Lower leg skin (tissue), 4 donors: ENCODE data around the gene ASPSCR1. TPM values are rescaled to one million over a fixed set of nuclear protein-coding genes. Genes with fewer than 3 reads are reported as not detected.
"Not testable (repeated sequence)": the region's sequence is repeated elsewhere in the genome, so short reads cannot be mapped to it uniquely, and the experiment has no call there.

Experiments used
- DNase-seq, 2 donors: peaks; one replicate each; pipeline ENCODE4 v3.0.0-alpha.2; 2019; ENCODE audit warnings: low spot score in 2 of 2
- H3K4me3 ChIP-seq: fragments of 200-600 bp; sonication (generic); 2 replicates; pipeline ENCODE4 v1.5.1; 2017; ENCODE audit warnings: mild to moderate bottlenecking, low read depth; ENCODE audit not compliant: poor library complexity, severe bottlenecking
- POLR2A ChIP-seq, 2 donors: fragments of 450-650 bp; IDR thresholded peaks; one replicate each; pipeline ENCODE4 v1.6.1; 2016 to 2017; ENCODE audit warnings: antibody characterized with exemption in 2 of 2, mild to moderate bottlenecking in 1 of 2, moderate library complexity in 1 of 2
- WGBS, 2 donors: methylation state at CpG; one replicate each; pipeline ENCODE4 v1.1.5; 2018; 5-methylcytosine and 5-hydroxymethylcytosine counted together
- intact Hi-C: fragments of 100-400 bp; cut with DNase I; formaldehyde crosslinking; loops from one replicate; pipeline ENCODE4 v1.15.0; 2023; ENCODE audit warnings: low total_unique reads
- total RNA-seq, 4 donors: library from RNA; depleted of rRNA; stranded (reverse); fragments of >200 nt; gene quantifications; one replicate each; pipeline ENCODE4 v1.1.0, GENCODE V29; 2016
- TF ChIP-seq, protein P1 (sequence below), 3 donors: fragments of 450-650 bp; IDR thresholded peaks; one replicate each; pipeline ENCODE4 v1.5.1; 2016; ENCODE audit warnings: antibody characterized with exemption in 3 of 3, mild to moderate bottlenecking in 3 of 3, moderate library complexity in 2 of 3

Gene ASPSCR1
- total RNA-seq, 4 donors from 2014 or later, result 24.0 to 31.5 (median 27.4) TPM

GRCh38 chr17:82037889-82038195, 60.4 kb downstream of the ASPSCR1 start:
- DNase-seq, result no peak
- 4% methylated on average over 10 of the region's 10 CpGs for WGBS, 2 donors
- TF ChIP-seq, protein P1, sequence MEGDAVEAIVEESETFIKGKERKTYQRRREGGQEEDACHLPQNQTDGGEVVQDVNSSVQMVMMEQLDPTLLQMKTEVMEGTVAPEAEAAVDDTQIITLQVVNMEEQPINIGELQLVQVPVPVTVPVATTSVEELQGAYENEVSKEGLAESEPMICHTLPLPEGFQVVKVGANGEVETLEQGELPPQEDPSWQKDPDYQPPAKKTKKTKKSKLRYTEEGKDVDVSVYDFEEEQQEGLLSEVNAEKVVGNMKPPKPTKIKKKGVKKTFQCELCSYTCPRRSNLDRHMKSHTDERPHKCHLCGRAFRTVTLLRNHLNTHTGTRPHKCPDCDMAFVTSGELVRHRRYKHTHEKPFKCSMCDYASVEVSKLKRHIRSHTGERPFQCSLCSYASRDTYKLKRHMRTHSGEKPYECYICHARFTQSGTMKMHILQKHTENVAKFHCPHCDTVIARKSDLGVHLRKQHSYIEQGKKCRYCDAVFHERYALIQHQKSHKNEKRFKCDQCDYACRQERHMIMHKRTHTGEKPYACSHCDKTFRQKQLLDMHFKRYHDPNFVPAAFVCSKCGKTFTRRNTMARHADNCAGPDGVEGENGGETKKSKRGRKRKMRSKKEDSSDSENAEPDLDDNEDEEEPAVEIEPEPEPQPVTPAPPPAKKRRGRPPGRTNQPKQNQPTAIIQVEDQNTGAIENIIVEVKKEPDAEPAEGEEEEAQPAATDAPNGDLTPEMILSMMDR (IDR thresholded peaks at IDR 0.05), result no peak
- TF ChIP-seq POLR2A (IDR thresholded peaks at IDR 0.05), result no peak
- intact Hi-C loops, result no loop called here
- no peak overlapping the region for H3K4me3 ChIP-seq

- DNase-seq, intact Hi-C loops, H3K4me3 ChIP-seq: not testable (repeated sequence)
- 85% methylated on average over 16 of the region's 16 CpGs for WGBS, 2 donors
Observed at GRCh38 chr17:82038796-82039409, 61.5 kb downstream of the ASPSCR1 start.

DNA sequence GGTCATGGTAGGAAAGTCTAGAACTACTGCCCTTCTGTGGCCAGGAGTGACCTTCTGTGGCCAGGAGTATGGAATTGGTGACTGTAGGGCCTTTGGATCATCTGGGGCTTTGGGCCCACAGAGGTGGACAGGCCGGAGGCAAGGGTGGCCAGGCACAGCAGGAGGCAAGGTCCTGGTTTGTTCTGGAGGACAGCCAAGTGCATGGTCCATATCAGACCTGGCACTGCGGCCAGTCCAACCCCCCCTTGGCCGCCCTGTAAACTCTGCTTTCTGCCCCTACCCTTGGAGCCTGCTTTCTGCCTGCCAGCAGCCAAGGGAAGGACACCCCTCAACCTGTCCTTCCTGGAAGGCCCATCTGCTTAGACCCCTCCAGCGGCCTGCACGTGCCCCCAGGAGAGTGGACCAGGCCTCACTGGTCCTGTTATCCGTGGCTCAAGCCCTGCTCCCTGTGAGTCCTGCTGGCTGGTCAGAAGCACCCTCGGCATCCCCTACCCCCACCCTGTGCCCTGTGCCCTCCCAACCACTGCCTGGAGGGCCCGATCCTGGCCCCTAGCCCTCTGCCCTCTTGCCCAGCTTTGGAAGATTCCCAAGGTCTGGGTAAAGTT, 62.4 kb downstream of the ASPSCR1 start:
- intact Hi-C loops, result no loop called here
- TF ChIP-seq, protein P1 (IDR thresholded peaks at IDR 0.05), result no peak
- TF ChIP-seq POLR2A (IDR thresholded peaks at IDR 0.05), result no peak
- no peak for DNase-seq
- H3K4me3 ChIP-seq, result no peak overlapping the region
- WGBS, 2 donors, result 90 to 99% methylated on average over 7 to 8 of the region's 8 CpGs

GRCh38 chr17:82041144-82041814, 63.9 kb downstream of the ASPSCR1 start:
- WGBS, 2 donors, result 79 to 83% methylated on average over 17 of the region's 17 CpGs
- TF ChIP-seq, protein P1 (IDR thresholded peaks at IDR 0.05), result no peak
- no peak for TF ChIP-seq POLR2A (IDR thresholded peaks at IDR 0.05)
- no peak for DNase-seq
- H3K4me3 ChIP-seq, result no peak overlapping the region
- intact Hi-C loops, result no loop called here

GRCh38 chr17:82042649-82043048, 65.2 kb downstream of the ASPSCR1 start:
- no peak for DNase-seq
- TF ChIP-seq, protein P1 (IDR thresholded peaks at IDR 0.05), result no peak
- intact Hi-C loops, result no loop called here
- 83 to 92% methylated on average over 5 to 9 of the region's 9 CpGs for WGBS, 2 donors
- no peak overlapping the region for H3K4me3 ChIP-seq

- intact Hi-C loops, result no loop called here
- WGBS, 2 donors, result 72 to 89% methylated on average over 4 to 16 of the region's 16 CpGs
- H3K4me3 ChIP-seq, result no peak overlapping the region
- DNase-seq, result no peak
- no peak for TF ChIP-seq POLR2A (IDR thresholded peaks at IDR 0.05)
- TF ChIP-seq, protein P1 (IDR thresholded peaks at IDR 0.05), result no peak
Observed at GRCh38 chr17:82043507-82043906, 66.1 kb downstream of the ASPSCR1 start.
